Fibroblast of mammary gland (primary cell): ENCODE results near the gene TTC9C.

Experiments
- DNase-seq: peaks from one replicate; pipeline ENCODE4 v3.0.0-alpha.2; 2010; ENCODE audit warnings: low read depth
- H3K4me3 ChIP-seq: 2 replicates; pipeline ENCODE4 v1.5.1; 2011; ENCODE audit warnings: low read depth, mild to moderate bottlenecking, low read length, moderate library complexity; ENCODE audit not compliant: control insufficient read depth
- TF ChIP-seq, protein P1 (sequence below): conservative IDR thresholded peaks from 2 replicates; pipeline ENCODE4 v1.5.1; 2011; ENCODE audit warnings: low read depth, low read length, inconsistent platforms; ENCODE audit not compliant: control insufficient read depth, insufficient read depth

The TTC9C gene

DNA sequence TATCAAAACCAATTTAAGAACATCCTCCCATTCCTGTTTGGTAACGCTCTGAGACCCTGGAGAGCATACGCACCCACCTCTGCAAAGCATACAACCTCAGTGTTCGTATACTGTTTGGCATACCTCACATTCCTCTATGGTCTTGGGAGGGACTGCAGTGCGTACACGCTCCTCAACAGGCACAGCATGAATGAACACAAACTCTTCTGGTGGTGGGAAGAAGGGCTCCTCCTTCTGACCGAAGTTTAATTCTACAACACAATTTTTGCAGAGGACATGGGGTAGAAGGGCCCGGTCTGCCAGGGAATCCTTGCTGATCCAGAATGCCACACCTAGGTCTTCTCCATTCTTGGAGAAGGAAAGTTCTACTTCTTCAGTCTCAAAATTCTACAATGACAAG, 6.3 kb upstream of the TTC9C start:
- no peak overlapping the region for H3K4me3 ChIP-seq
- TF ChIP-seq, protein P1, sequence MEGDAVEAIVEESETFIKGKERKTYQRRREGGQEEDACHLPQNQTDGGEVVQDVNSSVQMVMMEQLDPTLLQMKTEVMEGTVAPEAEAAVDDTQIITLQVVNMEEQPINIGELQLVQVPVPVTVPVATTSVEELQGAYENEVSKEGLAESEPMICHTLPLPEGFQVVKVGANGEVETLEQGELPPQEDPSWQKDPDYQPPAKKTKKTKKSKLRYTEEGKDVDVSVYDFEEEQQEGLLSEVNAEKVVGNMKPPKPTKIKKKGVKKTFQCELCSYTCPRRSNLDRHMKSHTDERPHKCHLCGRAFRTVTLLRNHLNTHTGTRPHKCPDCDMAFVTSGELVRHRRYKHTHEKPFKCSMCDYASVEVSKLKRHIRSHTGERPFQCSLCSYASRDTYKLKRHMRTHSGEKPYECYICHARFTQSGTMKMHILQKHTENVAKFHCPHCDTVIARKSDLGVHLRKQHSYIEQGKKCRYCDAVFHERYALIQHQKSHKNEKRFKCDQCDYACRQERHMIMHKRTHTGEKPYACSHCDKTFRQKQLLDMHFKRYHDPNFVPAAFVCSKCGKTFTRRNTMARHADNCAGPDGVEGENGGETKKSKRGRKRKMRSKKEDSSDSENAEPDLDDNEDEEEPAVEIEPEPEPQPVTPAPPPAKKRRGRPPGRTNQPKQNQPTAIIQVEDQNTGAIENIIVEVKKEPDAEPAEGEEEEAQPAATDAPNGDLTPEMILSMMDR, result peak; percentile 15
- peak; percentile 57 for DNase-seq

DNA sequence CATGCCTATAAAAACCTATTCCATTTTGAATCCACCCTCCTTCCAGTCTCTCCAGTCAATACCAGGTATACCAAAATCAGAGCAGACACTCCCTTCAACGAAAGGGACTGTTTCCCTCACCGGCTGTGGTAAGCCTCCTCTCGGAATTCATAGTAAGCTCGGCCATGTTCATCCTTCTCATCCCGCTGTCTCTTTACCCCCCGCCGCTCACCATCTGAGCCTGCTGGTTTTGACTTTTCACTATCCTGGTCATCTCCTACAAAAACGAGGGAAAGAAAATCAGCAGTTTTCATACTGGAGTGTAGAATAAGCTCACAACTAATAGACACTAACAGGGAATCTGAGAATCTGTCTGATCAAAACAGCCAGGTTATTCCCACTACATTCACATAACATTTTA, 4.1 kb upstream of the TTC9C start:
- no peak for DNase-seq
- peak overlapping the region; percentile 98 for H3K4me3 ChIP-seq
- TF ChIP-seq, protein P1, result no peak

DNA sequence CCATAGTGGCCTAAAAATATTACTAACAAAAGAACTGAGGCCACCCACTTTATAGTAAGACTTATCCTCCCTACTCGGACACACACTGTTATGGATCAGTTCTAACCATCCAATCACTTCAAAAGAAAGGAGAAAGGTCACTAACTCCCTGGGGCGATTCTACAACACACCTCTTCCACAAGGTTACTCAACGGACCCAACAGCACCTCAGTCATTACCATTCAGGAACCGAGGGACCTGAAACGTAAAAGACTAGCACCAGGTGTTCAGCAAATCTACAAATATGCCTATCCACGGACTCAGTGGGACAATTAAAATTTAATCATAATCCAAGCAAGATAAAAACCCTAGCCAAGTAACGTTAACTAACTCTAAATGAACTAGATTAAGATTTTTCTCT, 2.6 kb upstream of the TTC9C start:
- peak overlapping the region; percentile 98 for H3K4me3 ChIP-seq
- TF ChIP-seq, protein P1, result no peak
- no peak for DNase-seq

DNA sequence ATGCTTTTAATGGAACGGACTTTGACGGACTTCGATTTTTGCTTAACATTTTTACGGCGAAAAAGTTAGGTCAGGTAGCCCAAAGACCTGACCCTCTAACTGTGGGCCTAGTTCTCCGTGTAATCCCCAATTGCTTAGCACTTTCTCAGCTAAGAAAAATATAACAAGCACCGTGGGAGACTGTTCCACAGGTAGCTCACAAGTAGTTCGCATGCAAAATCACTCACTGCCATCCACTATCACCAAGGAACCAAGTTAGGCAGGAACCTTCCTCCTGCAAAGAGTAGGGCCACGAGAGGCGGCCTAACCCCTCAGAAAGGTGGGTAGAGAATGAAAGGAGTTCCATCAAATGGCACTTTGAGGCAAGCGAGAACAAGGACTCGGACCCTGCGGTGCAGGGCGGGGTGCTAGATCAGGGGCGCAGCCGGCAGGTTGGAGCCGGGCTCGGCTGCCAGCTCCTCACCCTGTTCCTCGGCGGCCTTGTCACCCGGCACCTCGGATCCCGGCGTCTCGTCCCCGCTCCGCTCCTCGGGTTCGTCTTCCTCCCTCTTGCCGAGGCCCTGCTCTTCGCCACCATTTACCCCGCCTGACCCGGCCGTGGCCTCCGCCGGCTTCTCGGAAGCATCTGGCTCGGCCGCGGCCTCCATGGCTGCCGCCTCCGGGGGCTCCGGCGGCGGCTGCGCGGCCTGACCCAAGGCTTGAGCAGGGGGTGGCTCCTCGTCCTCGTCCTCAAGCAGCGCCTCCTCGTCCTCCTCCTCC, 2.0 kb upstream of the TTC9C start:
- TF ChIP-seq, protein P1, result no peak
- DNase-seq, result no peak
- peak overlapping the region; percentile 98 for H3K4me3 ChIP-seq

DNA sequence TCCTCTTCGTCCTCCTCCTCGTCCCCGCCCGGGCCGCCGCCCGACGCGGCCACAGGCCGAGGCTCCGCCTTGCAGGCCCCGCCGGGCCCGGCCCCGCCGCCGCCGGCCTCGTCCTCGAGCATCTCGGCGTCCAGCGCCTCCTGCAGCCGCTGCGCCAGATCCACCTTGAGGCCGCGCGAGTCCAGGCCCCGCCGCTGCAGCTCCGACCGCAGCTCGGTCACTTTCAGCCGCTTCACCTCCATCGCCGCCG, 1.4 kb upstream of the TTC9C start:
- TF ChIP-seq, protein P1, result no peak
- peak overlapping the region; percentile 98 for H3K4me3 ChIP-seq
- no peak for DNase-seq

DNA sequence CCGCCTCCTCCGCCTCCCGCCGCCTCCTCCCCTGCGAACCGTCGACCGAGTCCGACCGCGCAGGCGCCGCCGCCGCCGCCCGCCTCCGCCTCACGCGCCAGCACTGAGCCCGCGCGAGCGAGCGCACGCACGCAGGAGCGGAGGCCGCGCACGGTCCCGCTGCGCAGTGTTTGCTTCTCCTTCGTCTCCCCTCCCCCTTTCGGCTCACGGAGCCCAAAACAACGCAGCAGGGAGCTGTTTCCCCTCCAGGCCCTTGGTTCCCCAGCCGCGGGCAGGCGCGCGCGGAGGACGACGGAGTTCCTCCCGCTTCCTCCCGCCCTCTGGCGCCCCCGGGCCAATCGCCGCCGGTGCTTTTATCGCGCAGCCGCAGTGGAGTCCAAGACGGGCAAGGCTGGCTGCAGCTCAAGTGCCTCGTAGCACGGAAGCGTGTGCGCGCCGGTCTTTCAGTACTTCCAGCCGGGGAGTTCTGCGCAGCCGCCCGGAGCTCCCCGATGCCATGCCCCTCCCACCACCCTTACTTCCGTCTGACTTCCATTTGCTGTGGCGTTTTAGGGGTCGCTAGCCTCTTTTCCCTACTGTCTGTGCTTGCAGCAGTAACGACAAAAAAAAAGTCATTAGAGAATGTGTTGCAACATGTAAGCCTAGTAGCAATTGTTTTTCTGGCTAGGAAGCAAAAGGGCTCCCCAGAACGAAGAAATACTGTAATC, 968 bp upstream of the TTC9C start, which contains the start of gene HNRNPUL2:
Gene HNRNPUL2, minus strand, starts transcription at position 293 of the 707 bp plus-strand sequence. CDS start 301 bp downstream, outside the sequence.
- TF ChIP-seq, protein P1, result no peak
- H3K4me3 ChIP-seq, result peak within 1 kb of the TSS; percentile 98
- DNase-seq, result peak; percentile 99
